ENCODE results near the gene FBXO21. TPM values are rescaled to one million over a fixed set of nuclear protein-coding genes. Genes with fewer than 3 reads are reported as not detected.

Gene FBXO21
- total and polyA plus RNA-seq, 2 of the 4 experiments (the other 2 are of a cell fraction) = 43.6 to 56.6 TPM

GRCh38 chr12:117111386-117111785 lies 78.9 kb downstream of the FBXO21 start:
- H3K9me3 ChIP-seq (ENCODE audit: control insufficient read depth, insufficient read depth, low read length) = no peaks in the 10 kb centered on the region
- WGBS, 2 experiments (ENCODE audit: extremely low coverage in 2 of 2, insufficient read length in 1 of 2) = 33% methylated on average over 1 of the region's 6 CpGs; no CpG with 5 or more reads in 1 of the 2 experiments
- intact Hi-C loops (cut with micrococcal nuclease) (no loop called here), in situ Hi-C loops (cut with MboI; ENCODE audit: low sequenced_read_pairs) (no loop called here), dilution Hi-C loops (cut with HindIII; ENCODE audit: low sequenced_read_pairs, unreplicated experiment) (no loop called here)
- no peak for DNase-seq
- no peak overlapping the region for H3K23ac ChIP-seq (ENCODE audit: low read depth, low read length)
- H2BK120ac ChIP-seq (ENCODE audit: low read depth, low read length) = no peak overlapping the region
- BruUV-seq (replicated peaks) = no TSS peak
- H3K9ac ChIP-seq (ENCODE audit: low read depth, low read length) = no peak overlapping the region
- H2AFZ ChIP-seq (replicated peaks; ENCODE audit: low read length, poor library complexity) = no peak overlapping the region
- no peaks in the 10 kb centered on the region for H3K4me1 ChIP-seq (ENCODE audit: control insufficient read depth, insufficient read depth, low read length)
- H4K91ac ChIP-seq (ENCODE audit: insufficient read depth, low read depth, low read length) = no peak overlapping the region
- no peaks in the 10 kb centered on the region for H3K9me1 ChIP-seq (ENCODE audit: insufficient read depth, low read length)
- no peak overlapping the region for H3K14ac ChIP-seq (replicated peaks; ENCODE audit: low read depth, low read length)
- H3K4me2 ChIP-seq (ENCODE audit: low read depth, low read length) = no peak overlapping the region
- peak; percentile 37; the same call in 1 of the 2 replicates for ATAC-seq (ENCODE audit: low read depth)
- no peak overlapping the region for H3K4me3 ChIP-seq (ENCODE audit: insufficient read depth, low read depth, low read length)
- no peak overlapping the region for H2BK20ac ChIP-seq (ENCODE audit: low read depth, low read length)
- no peak overlapping the region for H3K27ac ChIP-seq (ENCODE audit: insufficient read depth, low read length)
- H4K5ac ChIP-seq (ENCODE audit: low read depth, low read length) = no peak overlapping the region
- no peak overlapping the region for H2AK9ac ChIP-seq (replicated peaks; ENCODE audit: low read depth, low read length, poor library complexity)
- H2BK5ac ChIP-seq (ENCODE audit: low read depth, low read length, poor library complexity, severe bottlenecking) = no peak overlapping the region
- ChIA-PET POLR2A (ENCODE audit: unreplicated experiment) (no interaction called here), CTCF (no interaction called here)
- no peak overlapping the region for H2AK5ac ChIP-seq (ENCODE audit: low read depth, low read length)
- H3K18ac ChIP-seq (ENCODE audit: low read depth, low read length) = no peak overlapping the region
- no peaks in the 10 kb centered on the region for H3K79me1 ChIP-seq (ENCODE audit: low read depth in 1 of 2, low read length in 2 of 2)
- no peaks in the 10 kb centered on the region for H3K36me3 ChIP-seq (ENCODE audit: control insufficient read depth, insufficient read depth, low read length)
- H4K8ac ChIP-seq (ENCODE audit: low read depth in 2 of 2, low read length in 2 of 2) = no peak overlapping the region
- no peak overlapping the region for H3K4ac ChIP-seq (ENCODE audit: low read depth, low read length)
- no peak overlapping the region for H3K56ac ChIP-seq (ENCODE audit: extremely low read depth, insufficient read depth, low read length)
- H4K20me1 ChIP-seq (ENCODE audit: insufficient read depth, low read length) = no peaks in the 10 kb centered on the region
- H2BK15ac ChIP-seq (ENCODE audit: low read depth, low read length) = no peak overlapping the region
- TF ChIP-seq RFX5 (IDR thresholded peaks at IDR 0.05; ENCODE audit: low read depth, low read length) (no peak), SMC3 (IDR thresholded peaks at IDR 0.05; ENCODE audit: low read depth, low read length) (no peak), RCOR1 (IDR thresholded peaks at IDR 0.05; ENCODE audit: insufficient replicate concordance, low read length) (no peak), CEBPB (IDR thresholded peaks at IDR 0.05; ENCODE audit: low read depth, low read length) (no peak), MAFK (IDR thresholded peaks at IDR 0.05; ENCODE audit: low read depth, low read length) (no peak), FOS (IDR thresholded peaks at IDR 0.05; ENCODE audit: low read depth, low read length) (no peak), ELK1 (IDR thresholded peaks at IDR 0.05; ENCODE audit: borderline replicate concordance, low read depth, low read length) (no peak), POLR2A (IDR thresholded peaks at IDR 0.05; ENCODE audit: low read depth, low read length) (no peak), RAD21 (IDR thresholded peaks at IDR 0.05; ENCODE audit: low read length) (no peak), BHLHE40 (IDR thresholded peaks at IDR 0.05; ENCODE audit: low read depth, low read length) (no peak), NFE2L2 (IDR thresholded peaks at IDR 0.05; ENCODE audit: low read depth, low read length) (no peak), MXI1 (IDR thresholded peaks at IDR 0.05; ENCODE audit: borderline replicate concordance, low read depth, low read length) (no peak)
- TF ChIP-seq, protein P1, sequence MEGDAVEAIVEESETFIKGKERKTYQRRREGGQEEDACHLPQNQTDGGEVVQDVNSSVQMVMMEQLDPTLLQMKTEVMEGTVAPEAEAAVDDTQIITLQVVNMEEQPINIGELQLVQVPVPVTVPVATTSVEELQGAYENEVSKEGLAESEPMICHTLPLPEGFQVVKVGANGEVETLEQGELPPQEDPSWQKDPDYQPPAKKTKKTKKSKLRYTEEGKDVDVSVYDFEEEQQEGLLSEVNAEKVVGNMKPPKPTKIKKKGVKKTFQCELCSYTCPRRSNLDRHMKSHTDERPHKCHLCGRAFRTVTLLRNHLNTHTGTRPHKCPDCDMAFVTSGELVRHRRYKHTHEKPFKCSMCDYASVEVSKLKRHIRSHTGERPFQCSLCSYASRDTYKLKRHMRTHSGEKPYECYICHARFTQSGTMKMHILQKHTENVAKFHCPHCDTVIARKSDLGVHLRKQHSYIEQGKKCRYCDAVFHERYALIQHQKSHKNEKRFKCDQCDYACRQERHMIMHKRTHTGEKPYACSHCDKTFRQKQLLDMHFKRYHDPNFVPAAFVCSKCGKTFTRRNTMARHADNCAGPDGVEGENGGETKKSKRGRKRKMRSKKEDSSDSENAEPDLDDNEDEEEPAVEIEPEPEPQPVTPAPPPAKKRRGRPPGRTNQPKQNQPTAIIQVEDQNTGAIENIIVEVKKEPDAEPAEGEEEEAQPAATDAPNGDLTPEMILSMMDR (conservative IDR thresholded peaks at IDR 0.05; ENCODE audit: low read depth, low read length) = no peak
- H3K27me3 ChIP-seq (ENCODE audit: control insufficient read depth, insufficient read depth, low read length) = peaks cover 25% of the 10 kb centered on the region; the same call in 1 of the 2 replicates
